ENCODE results near the gene MAN1A2. TPM values are rescaled to one million over a fixed set of nuclear protein-coding genes. Genes with fewer than 3 reads are reported as not detected.

The MAN1A2 gene
- total RNA-seq, 1 donor from 2014 or later: 39.4 TPM

- Mint-ChIP-seq H3K36me3 (ENCODE audit: low read depth) (no peaks in the 10 kb centered on the region), H3K27me3 (ENCODE audit: low read depth) (no peaks in the 10 kb centered on the region), H3K27ac (ENCODE audit: unreplicated experiment) (no peak overlapping the region), H3K4me3 (no peak overlapping the region), H3K4me1 (peaks cover 4% of the 10 kb centered on the region), H3K9me3 (no peaks in the 10 kb centered on the region)
- TF ChIP-seq, protein P1, sequence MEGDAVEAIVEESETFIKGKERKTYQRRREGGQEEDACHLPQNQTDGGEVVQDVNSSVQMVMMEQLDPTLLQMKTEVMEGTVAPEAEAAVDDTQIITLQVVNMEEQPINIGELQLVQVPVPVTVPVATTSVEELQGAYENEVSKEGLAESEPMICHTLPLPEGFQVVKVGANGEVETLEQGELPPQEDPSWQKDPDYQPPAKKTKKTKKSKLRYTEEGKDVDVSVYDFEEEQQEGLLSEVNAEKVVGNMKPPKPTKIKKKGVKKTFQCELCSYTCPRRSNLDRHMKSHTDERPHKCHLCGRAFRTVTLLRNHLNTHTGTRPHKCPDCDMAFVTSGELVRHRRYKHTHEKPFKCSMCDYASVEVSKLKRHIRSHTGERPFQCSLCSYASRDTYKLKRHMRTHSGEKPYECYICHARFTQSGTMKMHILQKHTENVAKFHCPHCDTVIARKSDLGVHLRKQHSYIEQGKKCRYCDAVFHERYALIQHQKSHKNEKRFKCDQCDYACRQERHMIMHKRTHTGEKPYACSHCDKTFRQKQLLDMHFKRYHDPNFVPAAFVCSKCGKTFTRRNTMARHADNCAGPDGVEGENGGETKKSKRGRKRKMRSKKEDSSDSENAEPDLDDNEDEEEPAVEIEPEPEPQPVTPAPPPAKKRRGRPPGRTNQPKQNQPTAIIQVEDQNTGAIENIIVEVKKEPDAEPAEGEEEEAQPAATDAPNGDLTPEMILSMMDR (conservative IDR thresholded peaks at IDR 0.05): no peak
- no peak for DNase-seq (ENCODE audit: low read depth, low spot score)
Measured at GRCh38 chr1:117578466-117578865, 211.2 kb downstream of the MAN1A2 start.

Other genes starting within 250 kb of the MAN1A2 start
- 13.3 and 16.6 TPM in 2 replicates for gene TRIM45, start 245.7 kb upstream of the MAN1A2 start, total RNA-seq
- 0.43 and 0.47 TPM in 2 replicates for gene VTCN1, start 156.5 kb upstream of the MAN1A2 start, total RNA-seq
- gene TENT5C, start 238.6 kb downstream of the MAN1A2 start, total RNA-seq: 1.3 and 1.4 TPM in 2 replicates

All from neural crest cell (in vitro differentiated cells).